Ramos (cell line): ENCODE data around the gene BTC.
"Not testable (repeated sequence)": the region's sequence is repeated elsewhere in the genome, so short reads cannot be mapped to it uniquely, and the experiment has no call there.

Source experiments
- in situ Hi-C: fragments of 300-500 bp; cut with MboI; formaldehyde crosslinking; loops from one replicate; pipeline ENCODE4 v1.14.3; 2022; ENCODE audit warnings: low sequenced_read_pairs; ENCODE audit not compliant: unreplicated experiment

The BTC gene

DNA sequence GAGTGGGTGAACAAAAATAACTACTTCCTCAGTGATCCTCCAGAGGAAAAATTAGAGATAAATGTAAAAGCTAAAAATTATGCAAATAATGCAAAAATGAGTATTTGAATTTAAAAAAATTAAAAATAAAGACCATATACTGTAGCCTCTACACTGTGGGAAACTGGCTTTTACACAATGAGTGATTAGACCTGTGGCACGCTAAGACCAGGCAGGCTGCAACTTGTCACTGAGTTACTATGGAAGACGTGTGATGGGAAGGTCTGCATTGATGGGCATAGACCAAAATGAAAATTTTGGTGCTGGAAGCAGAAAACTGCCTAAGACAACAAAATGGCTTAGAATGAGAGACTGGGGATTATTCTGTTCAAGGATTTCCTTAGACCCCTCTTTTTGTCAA, 30.2 kb downstream of the BTC start:
- in situ Hi-C loops: no loop called here

DNA sequence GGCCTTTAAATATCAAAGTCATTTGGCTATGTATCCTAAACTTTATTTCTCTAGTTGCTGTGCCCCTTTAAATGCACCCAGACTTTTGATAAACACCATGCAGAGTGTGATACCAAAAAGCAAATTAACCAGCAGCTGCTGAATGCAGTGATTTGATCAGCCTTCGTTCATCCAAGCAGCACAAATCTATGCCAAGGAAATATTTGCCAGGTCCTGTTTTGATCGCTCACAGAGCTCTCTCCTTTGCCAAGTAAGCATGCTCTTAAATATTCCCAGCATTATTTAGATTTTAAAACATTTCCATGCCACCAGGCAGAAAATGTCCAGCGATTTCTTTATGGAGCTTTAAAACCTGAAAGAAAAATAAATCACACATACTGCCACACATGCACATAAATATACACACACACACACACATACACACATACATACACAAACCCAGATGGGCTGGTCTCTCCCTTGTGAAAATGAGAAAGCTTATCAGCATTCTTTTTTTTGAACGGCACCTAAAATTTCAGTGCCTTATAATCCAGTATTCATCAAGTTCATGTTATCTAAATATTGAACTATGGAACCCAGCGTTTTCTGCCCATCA, 35.7 kb downstream of the BTC start:
- in situ Hi-C loops: no loop called here

DNA sequence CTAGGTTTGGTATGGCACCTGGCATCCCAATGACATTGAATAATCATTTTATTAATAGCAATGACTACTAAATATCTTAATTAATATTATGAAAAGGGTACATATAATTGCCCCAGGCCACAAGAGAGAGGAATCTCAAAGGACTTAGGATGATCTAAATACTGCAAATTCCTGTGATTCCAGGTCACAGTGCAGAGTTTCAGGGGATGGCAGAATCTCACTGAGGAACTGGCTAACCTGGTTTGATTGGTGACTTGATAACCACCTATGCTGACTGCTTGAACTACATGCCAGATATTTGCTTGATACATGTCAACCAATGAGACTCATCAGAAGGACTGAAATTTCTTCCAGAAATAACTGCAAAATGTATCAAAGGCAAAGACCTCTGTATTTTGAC, 37.2 kb downstream of the BTC start:
- in situ Hi-C loops: no loop called here

DNA sequence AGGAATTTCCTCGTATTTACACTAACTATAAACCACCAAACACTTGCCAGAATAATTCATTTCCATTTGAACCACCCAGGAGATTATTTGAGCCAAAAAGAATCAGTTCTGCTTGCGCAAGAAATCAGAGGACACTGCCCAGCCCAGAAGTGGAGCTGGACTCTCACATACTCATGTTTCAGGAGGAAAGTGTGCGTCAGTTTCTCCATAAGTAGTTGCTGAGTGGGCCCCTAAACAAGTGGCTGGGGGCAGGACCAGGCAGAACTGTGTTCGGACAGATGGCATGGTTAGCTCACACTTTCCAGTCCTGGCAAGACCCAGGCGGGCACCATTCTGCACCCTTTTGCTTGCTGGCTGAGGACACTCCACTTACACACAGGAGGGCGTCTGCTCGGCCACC, 38.8 kb downstream of the BTC start:
- in situ Hi-C loops: no loop called here

DNA sequence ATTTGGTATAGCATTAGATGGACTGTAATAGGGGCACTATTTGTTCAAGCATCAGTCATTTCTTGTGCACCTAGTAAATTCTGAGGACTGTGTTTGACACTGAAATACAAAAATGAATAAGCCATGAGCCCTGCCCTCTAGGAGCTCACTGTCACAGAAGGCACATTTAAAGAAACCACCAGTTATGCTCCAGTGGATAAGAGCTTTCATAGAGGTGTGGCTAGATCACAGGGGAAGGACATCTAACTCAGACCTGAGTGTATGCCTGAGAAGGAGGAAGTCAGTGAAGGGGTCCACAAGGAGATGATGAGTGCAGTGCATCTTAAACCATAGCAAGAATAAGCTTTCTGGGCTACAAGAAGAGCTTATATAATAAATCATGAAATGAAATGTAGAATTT, 40.1 kb downstream of the BTC start:
- in situ Hi-C loops: no loop called here

DNA sequence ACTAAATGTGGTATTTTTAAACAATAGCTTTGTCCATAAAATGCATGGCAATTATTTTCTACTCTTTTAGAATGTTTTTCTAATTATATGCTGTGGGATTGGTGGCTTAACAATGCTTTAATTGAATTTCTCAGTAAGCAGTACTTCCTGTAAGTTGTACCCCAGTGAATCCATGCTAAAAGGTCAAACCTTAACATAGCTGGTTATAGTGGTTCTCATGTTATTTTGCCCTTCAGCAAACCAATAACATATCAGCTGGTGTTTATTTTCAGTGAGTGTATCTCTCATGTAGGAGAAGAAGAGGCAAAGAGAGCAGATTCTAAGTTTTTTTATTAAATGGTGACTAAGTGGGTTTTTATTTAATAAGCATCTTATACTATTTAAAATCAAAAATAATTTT, 41.5 kb downstream of the BTC start:
- in situ Hi-C loops: no loop called here

DNA sequence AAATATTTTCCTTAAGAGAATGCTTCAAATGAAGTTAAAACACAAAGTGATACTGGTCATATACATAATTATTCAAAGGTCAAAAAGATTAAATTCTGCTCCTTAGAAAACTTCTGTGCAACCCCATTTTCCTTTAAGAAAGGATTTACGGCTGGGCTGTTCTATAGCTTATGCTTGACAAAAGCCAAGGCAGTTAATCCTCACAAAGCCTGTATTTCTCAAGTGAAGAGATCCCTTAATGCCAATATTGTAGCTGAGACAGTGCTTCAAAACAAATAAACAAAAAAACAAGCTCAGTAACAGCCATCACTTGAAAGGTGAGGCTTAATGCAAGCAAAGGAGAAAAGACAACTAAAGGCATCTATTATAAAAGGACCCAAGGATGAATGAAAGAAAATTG, 42.5 kb downstream of the BTC start:
- in situ Hi-C loops: no loop called here

DNA sequence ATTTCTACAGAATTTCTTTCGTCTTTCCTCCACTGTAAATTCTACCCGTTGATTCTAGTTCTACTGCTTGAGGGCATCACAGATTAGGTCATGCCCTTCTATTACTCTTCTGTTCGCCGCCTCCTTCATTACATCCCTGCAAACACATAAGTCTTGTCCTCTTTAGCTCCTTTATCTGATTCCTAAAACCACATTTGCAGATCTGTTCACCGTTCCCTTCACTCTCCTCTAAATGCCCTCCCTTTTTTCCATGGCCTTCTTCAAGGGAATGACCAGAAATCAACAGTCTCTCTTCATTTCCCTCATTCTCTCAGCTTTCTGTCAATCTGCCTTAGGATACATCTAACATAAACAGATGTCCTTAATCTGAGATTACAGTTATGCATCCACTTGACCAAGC, 43.1 kb downstream of the BTC start:
- in situ Hi-C loops: no loop called here

DNA sequence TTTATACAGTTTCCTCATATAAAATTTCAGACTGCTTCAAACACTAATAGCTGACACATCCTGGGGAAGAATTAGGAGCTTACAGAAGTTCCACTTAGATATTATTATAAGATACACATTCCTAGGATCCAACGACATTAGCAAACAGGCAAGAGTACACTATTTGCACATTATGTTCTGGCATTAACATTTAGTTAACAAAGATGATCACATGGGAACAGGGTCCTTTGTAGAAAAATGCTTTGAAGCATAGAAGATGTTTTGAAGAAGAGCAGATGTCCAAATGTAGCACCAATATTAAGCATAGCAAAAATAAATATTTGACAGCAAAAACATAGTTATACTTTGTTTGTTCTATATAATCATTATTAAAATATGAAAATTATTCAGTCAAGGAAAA, 52.1 kb downstream of the BTC start:
- in situ Hi-C loops: no loop called here

DNA sequence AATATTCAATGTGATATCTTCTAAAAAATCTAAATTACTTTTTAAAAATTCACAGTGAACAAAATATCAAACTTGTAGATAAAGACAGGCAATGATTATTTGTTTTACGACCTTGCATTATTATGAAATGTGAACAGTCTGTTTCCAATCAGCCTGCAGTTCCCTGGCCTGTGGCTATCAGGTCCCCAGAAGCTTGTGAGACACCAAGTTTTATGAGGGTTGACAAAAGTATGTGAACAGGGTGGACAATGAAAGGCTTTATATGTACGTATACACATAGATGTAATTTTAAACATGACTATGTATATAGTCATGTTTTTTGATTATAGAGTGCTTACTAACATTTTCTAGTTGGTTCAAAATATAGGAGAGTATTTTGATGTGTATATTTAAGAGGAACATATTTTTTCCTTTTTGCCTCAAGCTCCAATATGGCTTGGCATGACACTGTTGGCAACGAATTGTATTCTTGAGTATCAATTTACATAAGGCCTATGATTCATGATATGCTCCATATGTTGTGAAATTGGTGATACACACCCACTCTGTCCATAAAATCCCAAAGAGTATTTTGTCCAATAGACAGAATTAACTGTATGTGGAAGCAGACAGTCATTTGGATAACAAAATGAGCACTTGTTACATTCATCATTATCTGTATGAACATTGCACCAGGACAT, 55.7 kb downstream of the BTC start:
- in situ Hi-C loops: no loop called here

DNA sequence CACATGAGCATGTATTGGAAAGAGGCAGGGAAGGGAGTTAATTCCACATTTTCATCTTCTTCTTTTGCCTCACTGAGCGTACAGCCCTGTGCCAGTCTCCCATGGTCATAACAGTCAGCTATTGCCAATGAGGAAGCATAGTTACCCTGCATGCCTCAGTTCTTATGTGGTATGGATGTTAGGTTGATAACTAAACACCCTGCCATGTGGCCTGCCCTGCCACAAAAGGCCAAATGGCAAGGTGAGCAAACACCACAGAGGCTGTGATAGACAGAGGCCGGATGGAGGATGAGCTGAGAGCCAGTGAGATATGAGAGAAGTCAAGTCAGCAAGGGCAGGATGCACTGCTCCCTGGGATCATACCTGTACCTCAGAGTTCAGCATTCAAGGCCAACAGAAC, 59.3 kb downstream of the BTC start:
- in situ Hi-C loops: no loop called here

DNA sequence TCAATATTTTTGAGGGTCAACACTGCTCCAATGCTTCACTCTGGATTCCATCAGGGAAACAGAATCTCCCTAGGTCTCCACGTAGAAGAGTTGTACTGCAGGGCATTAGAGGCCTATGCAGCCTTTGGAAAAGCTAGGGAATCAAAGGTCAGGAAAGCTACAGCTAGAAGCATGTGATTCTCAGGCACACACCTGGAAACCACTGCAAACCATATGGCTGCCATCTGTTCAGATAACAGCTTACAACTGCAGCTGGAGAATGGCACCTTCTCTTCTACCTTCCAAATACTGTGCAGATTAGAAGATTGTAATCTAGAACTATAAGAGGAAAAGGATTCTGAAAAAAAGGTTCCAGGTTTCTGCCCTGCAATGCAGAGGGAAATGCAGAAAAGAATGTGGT, 60.6 kb downstream of the BTC start:
- in situ Hi-C loops: no loop called here

DNA sequence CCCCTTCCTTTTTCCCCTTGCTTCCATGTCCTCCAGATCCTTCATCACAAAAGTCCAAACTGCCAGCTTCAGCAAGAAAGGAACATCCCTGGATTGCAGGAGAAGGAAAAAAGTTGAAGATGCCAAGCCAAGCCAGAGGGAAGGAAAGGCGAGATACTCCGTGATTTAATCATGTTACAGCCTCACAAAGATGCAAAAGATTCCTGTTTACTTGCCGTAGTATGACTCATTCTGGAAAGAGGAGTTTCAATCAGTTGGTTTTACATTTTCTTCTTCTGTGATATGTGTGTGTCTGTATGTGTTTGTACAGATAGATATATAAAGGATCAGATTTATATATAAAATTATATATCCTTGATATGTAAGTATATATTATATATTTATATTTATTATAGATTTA, 69.3 kb downstream of the BTC start:
- in situ Hi-C loops: no loop called here

DNA sequence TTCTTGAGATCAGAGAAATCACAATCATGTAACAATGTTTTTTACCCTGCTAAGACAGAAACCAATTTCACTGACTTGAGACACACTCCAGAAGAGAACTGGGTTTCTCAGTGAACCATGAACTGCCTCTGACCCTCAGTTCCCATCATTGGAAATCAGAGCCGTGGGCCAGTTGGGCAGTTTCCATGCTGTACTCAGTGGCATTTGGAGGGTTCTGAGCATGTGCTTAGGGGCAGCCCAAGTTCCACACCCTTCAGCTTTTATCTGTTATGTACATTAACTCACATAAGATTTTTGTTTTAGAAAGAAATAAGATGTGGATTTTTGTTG, 77.9 kb downstream of the BTC start:
- in situ Hi-C loops: no loop called here

DNA sequence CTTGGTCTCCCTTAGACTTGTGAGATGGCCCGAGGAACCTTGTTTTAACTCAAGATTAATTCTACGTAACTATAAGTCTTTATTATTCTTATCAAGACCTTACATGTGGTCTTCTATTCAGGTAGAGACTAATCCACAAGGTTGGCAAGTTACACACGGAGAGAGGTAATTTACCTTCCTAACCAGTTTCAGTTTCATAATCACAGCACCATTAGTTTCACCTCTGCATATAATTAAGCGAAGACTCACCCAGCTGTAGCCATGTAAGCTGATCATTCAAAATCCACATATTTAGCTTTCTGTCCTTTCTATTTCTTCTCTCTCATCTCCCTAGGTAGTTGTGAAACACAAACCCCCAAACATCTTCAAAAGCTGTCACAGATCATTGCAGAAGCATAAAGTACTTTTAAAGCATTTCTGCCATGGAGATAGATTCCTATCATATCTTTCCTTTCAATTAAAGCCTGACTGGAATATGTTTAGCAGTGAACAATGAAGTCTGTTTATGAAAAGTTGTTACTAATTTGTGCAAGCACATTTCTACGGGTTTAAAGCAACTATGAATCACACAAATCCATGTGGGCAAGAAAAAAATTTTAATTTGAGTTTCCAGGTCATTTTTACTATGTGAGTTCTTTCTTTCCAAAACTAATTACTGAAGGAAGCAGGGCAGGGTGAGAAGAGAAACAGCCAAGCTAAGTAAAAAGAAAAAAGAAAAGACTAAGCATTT, 78.5 kb downstream of the BTC start:
- in situ Hi-C loops: no loop called here

DNA sequence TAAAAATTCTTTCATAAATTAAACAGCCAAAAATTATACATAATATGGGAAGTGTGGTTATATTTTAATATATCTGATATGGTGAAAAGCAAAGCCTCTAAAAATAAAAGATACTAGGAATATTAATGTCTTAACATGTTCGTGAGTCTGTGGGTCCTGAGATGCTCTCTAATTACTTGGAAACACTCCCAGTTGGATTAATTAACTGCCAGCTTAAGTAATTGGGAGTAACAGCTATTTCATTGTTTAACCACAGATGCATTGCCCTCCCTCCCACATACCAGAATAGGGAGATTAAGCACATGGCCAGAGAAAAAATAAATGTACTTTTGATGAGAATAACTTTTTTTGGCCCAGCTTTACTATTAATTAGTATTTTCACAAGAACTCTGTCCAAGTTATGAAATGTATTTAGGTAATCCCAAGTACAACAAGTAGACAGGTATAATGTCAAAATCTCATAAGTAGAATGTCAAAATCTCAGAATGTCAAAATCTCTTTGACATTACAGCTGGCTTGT, 79.7 kb downstream of the BTC start:
- in situ Hi-C loops: no loop called here

DNA sequence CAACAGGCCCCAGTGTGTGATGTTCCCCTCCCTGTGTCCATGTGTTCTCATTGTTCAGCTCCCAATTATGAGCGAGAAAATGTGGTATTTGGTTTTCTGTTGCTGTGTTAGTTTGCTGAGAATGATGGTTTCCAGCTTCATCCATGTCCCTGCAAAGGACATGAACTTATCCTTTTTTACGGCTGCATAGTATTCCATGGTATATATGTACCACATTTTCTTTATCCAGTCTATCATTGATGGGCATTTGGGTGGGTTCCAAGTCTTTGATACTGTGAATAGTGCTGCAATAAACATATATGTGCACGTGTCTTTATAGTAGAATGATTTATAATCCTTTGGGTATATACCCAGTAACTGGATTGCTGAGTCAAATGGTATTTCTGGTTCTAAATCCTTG, 86.2 kb downstream of the BTC start:
- in situ Hi-C loops: not testable (repeated sequence)
